ENCODE data around the gene ADAMTS14. TPM values are rescaled to one million over a fixed set of nuclear protein-coding genes. Genes with fewer than 3 reads are reported as not detected.

Gene ADAMTS14
- total RNA-seq, 2 donors from 2014 or later, result 0.44 to 0.79 TPM

DNA sequence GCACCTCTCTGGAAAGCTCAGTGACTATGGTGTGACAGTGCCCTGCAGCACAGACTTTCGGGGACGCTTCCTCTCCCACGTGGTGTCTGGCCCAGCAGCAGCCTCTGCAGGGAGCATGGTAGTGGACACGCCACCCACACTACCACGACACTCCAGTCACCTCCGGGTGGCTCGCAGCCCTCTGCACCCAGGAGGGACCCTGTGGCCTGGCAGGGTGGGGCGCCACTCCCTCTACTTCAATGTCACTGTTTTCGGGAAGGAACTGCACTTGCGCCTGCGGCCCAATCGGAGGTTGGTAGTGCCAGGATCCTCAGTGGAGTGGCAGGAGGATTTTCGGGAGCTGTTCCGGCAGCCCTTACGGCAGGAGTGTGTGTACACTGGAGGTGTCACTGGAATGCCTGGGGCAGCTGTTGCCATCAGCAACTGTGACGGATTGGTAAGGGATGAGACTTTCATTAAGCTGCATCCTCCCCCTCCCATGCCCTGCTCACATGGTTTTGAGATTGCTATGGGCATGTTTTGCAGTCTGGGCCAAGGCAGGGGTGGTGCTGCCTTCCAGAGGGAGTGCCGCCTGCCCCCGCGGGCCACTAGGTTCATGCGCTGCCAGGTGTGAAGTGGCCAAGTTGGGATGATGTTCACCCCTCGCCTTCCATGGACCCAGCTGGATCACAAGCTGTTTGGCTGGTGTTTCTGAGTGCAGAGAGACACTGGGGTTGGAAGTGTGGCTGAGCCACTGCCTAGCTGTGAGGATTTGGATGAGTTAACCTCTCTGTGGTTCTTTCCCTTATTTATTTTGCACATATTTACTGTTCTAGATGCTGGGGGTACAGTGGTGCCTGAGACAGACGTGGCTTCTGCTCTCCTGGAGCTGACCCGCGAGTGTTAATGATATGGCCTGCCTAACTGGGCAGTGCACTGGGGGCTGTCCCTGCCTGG, 2.5 kb downstream of the ADAMTS14 start:
- no peaks in the 10 kb centered on the region for H3K36me3 Mint-ChIP-seq (ENCODE audit: low read depth)
- Histone ChIP-seq H3K9me3 (ENCODE audit: control insufficient read depth, low read length) (no peaks in the 10 kb centered on the region), H3K27ac (ENCODE audit: low read depth, low read length) (no peak overlapping the region), H3K27me3 (ENCODE audit: control insufficient read depth, insufficient read depth, low read length, poor library complexity, severe bottlenecking) (peaks cover 39% of the 10 kb centered on the region), H3K36me3 (ENCODE audit: control insufficient read depth, insufficient read depth, low read length) (no peaks in the 10 kb centered on the region), H3K4me1 (ENCODE audit: control insufficient read depth, insufficient read depth, low read length) (no peaks in the 10 kb centered on the region), H3K4me3 (ENCODE audit: low read length) (no peak overlapping the region), H3K9ac (ENCODE audit: extremely low read depth, low read length, poor library complexity, severe bottlenecking) (no peak overlapping the region)
- TF ChIP-seq, protein P1, sequence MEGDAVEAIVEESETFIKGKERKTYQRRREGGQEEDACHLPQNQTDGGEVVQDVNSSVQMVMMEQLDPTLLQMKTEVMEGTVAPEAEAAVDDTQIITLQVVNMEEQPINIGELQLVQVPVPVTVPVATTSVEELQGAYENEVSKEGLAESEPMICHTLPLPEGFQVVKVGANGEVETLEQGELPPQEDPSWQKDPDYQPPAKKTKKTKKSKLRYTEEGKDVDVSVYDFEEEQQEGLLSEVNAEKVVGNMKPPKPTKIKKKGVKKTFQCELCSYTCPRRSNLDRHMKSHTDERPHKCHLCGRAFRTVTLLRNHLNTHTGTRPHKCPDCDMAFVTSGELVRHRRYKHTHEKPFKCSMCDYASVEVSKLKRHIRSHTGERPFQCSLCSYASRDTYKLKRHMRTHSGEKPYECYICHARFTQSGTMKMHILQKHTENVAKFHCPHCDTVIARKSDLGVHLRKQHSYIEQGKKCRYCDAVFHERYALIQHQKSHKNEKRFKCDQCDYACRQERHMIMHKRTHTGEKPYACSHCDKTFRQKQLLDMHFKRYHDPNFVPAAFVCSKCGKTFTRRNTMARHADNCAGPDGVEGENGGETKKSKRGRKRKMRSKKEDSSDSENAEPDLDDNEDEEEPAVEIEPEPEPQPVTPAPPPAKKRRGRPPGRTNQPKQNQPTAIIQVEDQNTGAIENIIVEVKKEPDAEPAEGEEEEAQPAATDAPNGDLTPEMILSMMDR (conservative IDR thresholded peaks at IDR 0.05), result no peak
- H3K4me1 Mint-ChIP-seq, result peaks cover 3% of the 10 kb centered on the region
- DNase-seq, result no peak
- H3K9me3 Mint-ChIP-seq, result no peaks in the 10 kb centered on the region
- H3K27ac Mint-ChIP-seq, result no peak overlapping the region
- WGBS, 2 experiments (ENCODE audit: insufficient coverage in 1 of 2, insufficient read length in 1 of 2), result 91 to 92% methylated on average over 15 to 24 of the region's 24 CpGs
- peaks cover 36% of the 10 kb centered on the region for H3K27me3 Mint-ChIP-seq (ENCODE audit: insufficient read depth)
- no peak overlapping the region for H3K4me3 Mint-ChIP-seq

DNA sequence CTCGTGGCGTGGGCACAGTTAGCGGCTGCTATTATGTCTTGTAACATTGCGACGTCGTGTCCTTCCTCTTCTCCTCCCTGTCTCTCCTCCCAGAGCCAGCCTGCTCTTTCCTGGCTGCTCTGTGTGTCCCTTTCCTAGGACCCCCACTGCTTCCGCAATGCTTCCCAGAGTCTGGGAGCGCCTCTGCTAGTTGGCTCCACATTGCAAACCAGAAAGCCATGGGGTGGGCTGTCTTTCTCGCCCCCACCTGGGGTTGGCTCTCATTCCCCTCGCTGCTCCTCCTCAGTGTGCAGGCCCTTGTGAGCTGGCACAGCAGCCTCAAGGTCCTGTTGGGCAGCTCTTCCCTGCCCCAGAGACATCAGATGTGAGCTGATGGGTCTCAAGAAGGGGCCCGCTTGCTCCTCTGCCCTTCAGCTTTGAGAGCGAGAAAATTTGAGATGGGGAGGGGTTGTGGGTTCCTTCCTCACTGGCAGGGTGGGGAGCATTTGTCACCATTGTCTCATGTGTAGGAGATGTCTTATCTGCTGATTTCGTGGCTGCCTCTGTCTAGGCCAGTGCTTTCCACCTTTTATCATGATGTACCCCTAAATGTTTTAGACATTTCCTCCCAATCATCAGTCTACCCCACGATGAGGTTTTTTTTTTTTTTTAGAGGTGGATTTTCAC, 3.3 kb downstream of the ADAMTS14 start:
- Mint-ChIP-seq H3K9me3 (no peaks in the 10 kb centered on the region), H3K27ac (no peak overlapping the region), H3K27me3 (ENCODE audit: insufficient read depth) (peaks cover 32% of the 10 kb centered on the region), H3K4me1 (peaks cover 3% of the 10 kb centered on the region), H3K36me3 (ENCODE audit: low read depth) (no peaks in the 10 kb centered on the region), H3K4me3 (no peak overlapping the region)
- Histone ChIP-seq H3K4me1 (ENCODE audit: control insufficient read depth, insufficient read depth, low read length) (no peaks in the 10 kb centered on the region), H3K36me3 (ENCODE audit: control insufficient read depth, insufficient read depth, low read length) (no peaks in the 10 kb centered on the region), H3K9me3 (ENCODE audit: control insufficient read depth, low read length) (no peaks in the 10 kb centered on the region), H3K27ac (ENCODE audit: low read depth, low read length) (no peak overlapping the region), H3K27me3 (ENCODE audit: control insufficient read depth, insufficient read depth, low read length, poor library complexity, severe bottlenecking) (peaks cover 39% of the 10 kb centered on the region), H3K9ac (ENCODE audit: extremely low read depth, low read length, poor library complexity, severe bottlenecking) (no peak overlapping the region), H3K4me3 (ENCODE audit: low read length) (no peak overlapping the region)
- 69 to 84% methylated on average over 6 to 14 of the region's 14 CpGs for WGBS, 2 experiments (ENCODE audit: insufficient coverage in 1 of 2, insufficient read length in 1 of 2)
- TF ChIP-seq, protein P1 (conservative IDR thresholded peaks at IDR 0.05), result no peak
- DNase-seq, result peak; percentile 38

GRCh38 chr10:70676511-70676910, 4.2 kb downstream of the ADAMTS14 start:
- no peak overlapping the region for H3K9ac ChIP-seq (ENCODE audit: extremely low read depth, low read length, poor library complexity, severe bottlenecking)
- Mint-ChIP-seq H3K27me3 (ENCODE audit: insufficient read depth) (peaks cover 25% of the 10 kb centered on the region), H3K4me1 (peaks cover 3% of the 10 kb centered on the region), H3K9me3 (no peaks in the 10 kb centered on the region), H3K4me3 (no peak overlapping the region), H3K27ac (no peak overlapping the region), H3K36me3 (ENCODE audit: low read depth) (no peaks in the 10 kb centered on the region)
- H3K4me1 ChIP-seq (ENCODE audit: control insufficient read depth, insufficient read depth, low read length), result no peaks in the 10 kb centered on the region
- WGBS, 2 experiments (ENCODE audit: insufficient coverage in 1 of 2, insufficient read length in 1 of 2), result 89 to 93% methylated on average over 5 to 6 of the region's 6 CpGs
- H3K27me3 ChIP-seq (ENCODE audit: control insufficient read depth, insufficient read depth, low read length, poor library complexity, severe bottlenecking), result peaks cover 32% of the 10 kb centered on the region
- TF ChIP-seq, protein P1 (conservative IDR thresholded peaks at IDR 0.05), result no peak
- no peak for DNase-seq
- H3K36me3 ChIP-seq (ENCODE audit: control insufficient read depth, insufficient read depth, low read length), result no peaks in the 10 kb centered on the region
- H3K27ac ChIP-seq (ENCODE audit: low read depth, low read length), result no peak overlapping the region
- H3K9me3 ChIP-seq (ENCODE audit: control insufficient read depth, low read length), result no peaks in the 10 kb centered on the region
- H3K4me3 ChIP-seq (ENCODE audit: low read length), result no peak overlapping the region

Measured in endodermal cell (in vitro differentiated cells).